Activated effector memory CD4-positive, alpha-beta T cell treated with Interleukin-2 at 50 U/mL for 16 hours (primary cell): ENCODE measurements around the gene IGF1R.

ENCODE experiments used
- DNase-seq: peaks from one replicate; pipeline ENCODE4 v3.0.0-alpha.2; 2020

IGF1R gene

GRCh38 chr15:98676586-98677270 is 28.4 kb downstream of the IGF1R start:
- no peak for DNase-seq

- no peak for DNase-seq
Observed at GRCh38 chr15:98677345-98678059, 29.2 kb downstream of the IGF1R start.

- no peak for DNase-seq
Observed at GRCh38 chr15:98678484-98678883, 30.1 kb downstream of the IGF1R start.

GRCh38 chr15:98681061-98681460 is 32.7 kb downstream of the IGF1R start:
- no peak for DNase-seq

- no peak for DNase-seq
Observed at GRCh38 chr15:98682992-98683701, 34.8 kb downstream of the IGF1R start.

- no peak for DNase-seq
Observed at GRCh38 chr15:98683831-98684230, 35.5 kb downstream of the IGF1R start.

GRCh38 chr15:98684436-98684835 is 36.1 kb downstream of the IGF1R start:
- no peak for DNase-seq

GRCh38 chr15:98684995-98685525 is 36.7 kb downstream of the IGF1R start:
- DNase-seq: no peak

GRCh38 chr15:98686983-98687382 is 38.6 kb downstream of the IGF1R start:
- no peak for DNase-seq

- no peak for DNase-seq
Observed at GRCh38 chr15:98689431-98689861, 41.1 kb downstream of the IGF1R start.

- DNase-seq: no peak
Observed at GRCh38 chr15:98690272-98690950, 42.1 kb downstream of the IGF1R start.

- DNase-seq: no peak
Observed at GRCh38 chr15:98692213-98692612, 43.9 kb downstream of the IGF1R start.

- DNase-seq: no peak
Observed at GRCh38 chr15:98694161-98694560, 45.8 kb downstream of the IGF1R start.

- DNase-seq: no peak
Observed at GRCh38 chr15:98698792-98699191, 50.5 kb downstream of the IGF1R start.

GRCh38 chr15:98699591-98700424 is 51.5 kb downstream of the IGF1R start:
- DNase-seq: no peak

GRCh38 chr15:98700519-98700918 is 52.2 kb downstream of the IGF1R start:
- no peak for DNase-seq

- no peak for DNase-seq
Observed at GRCh38 chr15:98703126-98703685, 54.9 kb downstream of the IGF1R start.

GRCh38 chr15:98705070-98705469 is 56.7 kb downstream of the IGF1R start:
- DNase-seq: no peak

- no peak for DNase-seq
Observed at GRCh38 chr15:98706387-98706786, 58.0 kb downstream of the IGF1R start.

GRCh38 chr15:98706986-98707385 is 58.6 kb downstream of the IGF1R start:
- no peak for DNase-seq

GRCh38 chr15:98708037-98708590 is 59.8 kb downstream of the IGF1R start:
- no peak for DNase-seq
